Stomach smooth muscle (tissue), 2 donors: ENCODE data around the gene RASSF3.

Experiments
- H3K27ac ChIP-seq: one replicate; pipeline ENCODE4 v1.7.0; 2013; ENCODE audit warnings: mild to moderate bottlenecking, low read length, inconsistent platforms
- H3K27me3 ChIP-seq, 2 donors: one replicate each; pipeline ENCODE4 v1.7.0; 2013; ENCODE audit warnings: low read length in 2 of 2; ENCODE audit not compliant: insufficient read depth in 2 of 2, control insufficient read depth in 1 of 2
- H3K36me3 ChIP-seq, 2 donors: one replicate each; pipeline ENCODE4 v1.7.0; 2013; ENCODE audit warnings: low read length in 2 of 2; ENCODE audit not compliant: control insufficient read depth in 2 of 2, insufficient read depth in 2 of 2
- H3K4me1 ChIP-seq: one replicate; pipeline ENCODE4 v1.7.0; 2013; ENCODE audit warnings: low read length; ENCODE audit not compliant: control insufficient read depth, insufficient read depth
- H3K4me3 ChIP-seq, 2 donors: one replicate each; pipeline ENCODE4 v1.7.0; 2013; ENCODE audit warnings: low read length in 2 of 2
- H3K9ac ChIP-seq, 2 donors: one replicate each; pipeline ENCODE4 v1.7.0; 2013; ENCODE audit warnings: low read length in 2 of 2, mild to moderate bottlenecking in 1 of 2
- H3K9me3 ChIP-seq, 2 donors: one replicate each; pipeline ENCODE4 v1.7.0; 2013; ENCODE audit warnings: low read length in 2 of 2; ENCODE audit not compliant: control insufficient read depth in 2 of 2
- donor health status: healthy.
- donor health status: Pancreatic carcinoma.

RASSF3 gene

DNA sequence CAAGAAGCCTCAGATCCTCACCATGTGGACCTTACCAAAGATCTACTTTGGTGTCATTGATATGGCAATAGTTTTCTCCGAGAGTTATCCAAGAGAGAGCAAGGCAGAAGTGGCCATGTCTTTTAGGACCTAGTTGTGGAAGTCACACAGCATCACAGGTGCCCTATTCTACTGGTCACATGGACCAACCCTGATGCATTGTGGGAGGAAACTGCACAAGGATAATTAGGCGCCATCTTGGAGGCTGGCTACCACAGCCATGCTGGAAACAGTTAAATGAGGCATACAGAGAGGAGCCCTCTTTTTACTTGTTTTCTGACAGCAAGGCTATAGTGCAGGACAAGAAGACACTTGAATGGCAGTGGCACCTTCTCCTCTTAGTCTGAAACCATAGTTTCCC is 99.1 kb downstream of the RASSF3 start:
- Histone ChIP-seq H3K27ac (no peak overlapping the region), H3K9ac (no peak overlapping the region), H3K27me3 (no peaks in the 10 kb centered on the region), H3K4me3 (no peak overlapping the region), H3K4me1 (peaks cover 7% of the 10 kb centered on the region), H3K36me3 (peaks cover 0 to 5% of the 10 kb centered on the region in 2 donors), H3K9me3 (no peaks in the 10 kb centered on the region)

- Histone ChIP-seq H3K27ac (no peak overlapping the region), H3K4me1 (peaks cover 3% of the 10 kb centered on the region), H3K9ac (no peak overlapping the region), H3K4me3 (no peak overlapping the region), H3K27me3 (no peaks in the 10 kb centered on the region), H3K36me3 (peaks cover 13 to 16% of the 10 kb centered on the region in 2 donors), H3K9me3 (no peaks in the 10 kb centered on the region)
These were observed 103.1 kb downstream of the RASSF3 start for GRCh38 chr12:64713376-64713775.

DNA sequence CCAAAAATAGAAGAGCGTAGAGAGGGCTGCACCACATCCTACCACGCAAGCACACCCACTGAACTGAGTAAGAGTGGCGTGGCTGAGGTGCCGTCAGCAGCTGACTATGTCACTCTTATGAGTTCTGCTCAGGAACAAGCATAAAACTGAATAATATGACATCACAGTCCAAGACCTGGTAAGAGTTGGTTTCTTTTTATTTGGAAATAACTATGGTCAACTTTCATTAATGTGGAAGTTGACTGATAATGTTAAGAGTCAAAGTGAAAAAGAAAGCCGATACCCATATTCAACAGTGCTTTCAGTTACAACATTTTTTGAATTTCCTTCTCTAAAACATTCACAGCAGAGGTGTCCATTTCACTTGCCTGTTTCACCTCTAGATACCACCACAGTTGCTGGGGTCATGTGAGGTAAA is 104.3 kb downstream of the RASSF3 start:
- Histone ChIP-seq H3K9ac (no peak overlapping the region), H3K36me3 (peaks cover 13 to 17% of the 10 kb centered on the region in 2 donors), H3K27me3 (no peaks in the 10 kb centered on the region), H3K4me3 (no peak overlapping the region), H3K4me1 (peaks cover 3% of the 10 kb centered on the region), H3K9me3 (no peaks in the 10 kb centered on the region), H3K27ac (no peak overlapping the region)

DNA sequence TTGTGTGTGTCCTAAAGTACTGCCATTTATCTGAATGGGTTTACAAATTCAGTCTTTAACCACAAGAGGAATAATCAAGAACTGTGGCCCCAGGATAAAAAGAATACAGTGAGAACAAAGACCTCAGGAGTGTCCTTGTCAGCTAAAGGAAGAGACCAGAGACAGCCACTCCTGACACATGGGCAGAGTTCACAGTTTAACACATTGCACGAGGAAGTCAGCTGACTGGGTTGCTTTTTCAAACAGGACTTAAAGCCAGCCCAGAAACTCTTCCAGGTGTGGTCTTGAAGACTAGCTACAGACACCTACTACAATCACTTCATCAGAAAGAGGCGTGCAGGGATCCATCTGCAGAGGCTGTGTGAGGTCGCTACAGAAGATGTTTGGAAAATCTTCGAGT is 106.1 kb downstream of the RASSF3 start:
- H3K9ac ChIP-seq, result no peak overlapping the region
- H3K27me3 ChIP-seq, result no peaks in the 10 kb centered on the region
- H3K9me3 ChIP-seq, result no peaks in the 10 kb centered on the region
- H3K4me1 ChIP-seq, result peaks cover 3% of the 10 kb centered on the region
- H3K4me3 ChIP-seq, result no peak overlapping the region
- H3K27ac ChIP-seq, result no peak overlapping the region
- peaks cover 27 to 30% of the 10 kb centered on the region in 2 donors for H3K36me3 ChIP-seq

DNA sequence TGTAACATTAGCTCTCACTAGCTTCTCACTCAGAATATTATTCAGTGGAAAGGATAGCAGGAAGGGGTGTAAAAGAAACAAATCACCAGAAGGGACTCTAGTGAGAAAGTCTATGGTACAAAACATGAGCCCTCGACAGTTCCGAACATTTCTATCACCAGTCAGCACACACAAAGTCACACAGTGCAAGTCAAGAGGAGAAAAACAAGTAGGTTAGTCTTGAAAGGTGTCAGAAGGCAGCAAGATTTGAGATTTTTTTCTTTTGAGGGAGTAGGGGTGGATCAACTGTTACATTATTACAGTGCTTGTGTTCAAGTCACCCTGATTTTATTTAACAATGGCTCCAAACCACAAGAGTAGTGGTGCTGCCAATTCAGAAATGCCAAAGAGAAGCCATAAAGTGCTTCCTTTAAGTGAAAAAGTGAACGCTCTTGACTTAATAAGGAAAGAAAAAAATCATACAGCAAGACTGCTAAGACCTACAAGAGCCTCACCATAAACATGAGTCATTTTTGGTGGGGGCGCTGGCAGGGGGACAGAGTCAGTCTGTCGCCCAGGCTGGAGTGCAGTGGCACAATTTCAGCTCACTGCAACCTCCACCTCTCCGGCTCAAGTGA is 106.7 kb downstream of the RASSF3 start:
- Histone ChIP-seq H3K9ac (no peak overlapping the region), H3K4me1 (peaks cover 3% of the 10 kb centered on the region), H3K27me3 (no peaks in the 10 kb centered on the region), H3K27ac (no peak overlapping the region), H3K36me3 (peaks cover 31 to 34% of the 10 kb centered on the region in 2 donors), H3K4me3 (no peak overlapping the region), H3K9me3 (no peaks in the 10 kb centered on the region)

GRCh38 chr12:64718649-64719048 is 108.4 kb downstream of the RASSF3 start:
- Histone ChIP-seq H3K27ac (no peak overlapping the region), H3K4me3 (no peak overlapping the region), H3K9ac (no peak overlapping the region), H3K36me3 (peaks cover 38 to 43% of the 10 kb centered on the region in 2 donors), H3K9me3 (no peaks in the 10 kb centered on the region), H3K27me3 (no peaks in the 10 kb centered on the region), H3K4me1 (no peaks in the 10 kb centered on the region)

- no peak overlapping the region for H3K27ac ChIP-seq
- no peak overlapping the region for H3K9ac ChIP-seq
- no peak overlapping the region for H3K4me3 ChIP-seq
- H3K27me3 ChIP-seq, result no peaks in the 10 kb centered on the region
- H3K36me3 ChIP-seq, result peaks cover 34 to 43% of the 10 kb centered on the region in 2 donors
- no peaks in the 10 kb centered on the region for H3K9me3 ChIP-seq
- no peaks in the 10 kb centered on the region for H3K4me1 ChIP-seq
These were observed 110.6 kb downstream of the RASSF3 start for GRCh38 chr12:64720884-64721283.

GRCh38 chr12:64722835-64723234 is 112.5 kb downstream of the RASSF3 start:
- Histone ChIP-seq H3K27me3 (no peaks in the 10 kb centered on the region), H3K4me3 (no peak overlapping the region), H3K27ac (no peak overlapping the region), H3K4me1 (no peaks in the 10 kb centered on the region), H3K9ac (no peak overlapping the region), H3K9me3 (no peaks in the 10 kb centered on the region), H3K36me3 (peaks cover 28 to 40% of the 10 kb centered on the region in 2 donors)

- no peak overlapping the region for H3K27ac ChIP-seq
These were observed 113.3 kb downstream of the RASSF3 start for GRCh38 chr12:64723630-64724029.

GRCh38 chr12:64724201-64724745 is 114.0 kb downstream of the RASSF3 start:
- Histone ChIP-seq H3K9me3 (no peaks in the 10 kb centered on the region), H3K9ac (no peak overlapping the region), H3K27ac (no peak overlapping the region), H3K4me3 (no peak overlapping the region), H3K27me3 (no peaks in the 10 kb centered on the region), H3K4me1 (no peaks in the 10 kb centered on the region), H3K36me3 (peaks cover 26 to 43% of the 10 kb centered on the region in 2 donors)

More at GRCh38 chr12:64723630-64724029, 113.3 kb downstream of the RASSF3 start:
- Histone ChIP-seq H3K9ac (no peak overlapping the region), H3K27me3 (no peaks in the 10 kb centered on the region), H3K36me3 (peaks cover 28 to 43% of the 10 kb centered on the region in 2 donors), H3K9me3 (no peaks in the 10 kb centered on the region), H3K4me1 (no peaks in the 10 kb centered on the region), H3K4me3 (no peak overlapping the region)

GRCh38 chr12:64729909-64730587 is 119.8 kb downstream of the RASSF3 start:
- Histone ChIP-seq H3K9me3 (no peaks in the 10 kb centered on the region), H3K9ac (no peak overlapping the region), H3K4me3 (no peak overlapping the region), H3K27me3 (no peaks in the 10 kb centered on the region), H3K4me1 (no peaks in the 10 kb centered on the region), H3K36me3 (peaks cover 12 to 16% of the 10 kb centered on the region in 2 donors), H3K27ac (no peak overlapping the region)
